Fibroblast of pulmonary artery (primary cell): ENCODE measurements around the gene ALDH8A1.

Experiments used
- DNase-seq: peaks from one replicate; pipeline ENCODE4 v3.0.0-alpha.2; 2010; ENCODE audit warnings: low read depth
- H3K4me3 ChIP-seq: replicated peaks from 2 replicates; pipeline ENCODE4 v1.5.1; 2011; ENCODE audit warnings: low read depth, mild to moderate bottlenecking, control low read depth, low read length, moderate library complexity
- CTCF ChIP-seq: IDR thresholded peaks from 2 replicates; pipeline ENCODE4 v1.5.1; 2011; ENCODE audit warnings: mild to moderate bottlenecking, control low read depth, low read length, inconsistent platforms; ENCODE audit errors: missing control alignments

ALDH8A1 gene

GRCh38 chr6:134932535-134933470, 17.1 kb downstream of the ALDH8A1 start:
- H3K4me3 ChIP-seq: no peak overlapping the region
- no peak for DNase-seq
- no peak for TF ChIP-seq CTCF

- DNase-seq: no peak
- no peak for TF ChIP-seq CTCF
- H3K4me3 ChIP-seq: no peak overlapping the region
Measured at GRCh38 chr6:134932098-134932497, 17.8 kb downstream of the ALDH8A1 start.

GRCh38 chr6:134930463-134930862, 19.4 kb downstream of the ALDH8A1 start:
- peak; percentile 21 for DNase-seq
- no peak overlapping the region for H3K4me3 ChIP-seq
- no peak for TF ChIP-seq CTCF

- TF ChIP-seq CTCF: no peak
- H3K4me3 ChIP-seq: no peak overlapping the region
- no peak for DNase-seq
Measured at GRCh38 chr6:134928151-134928900, 21.6 kb downstream of the ALDH8A1 start.

- TF ChIP-seq CTCF: no peak
- H3K4me3 ChIP-seq: no peak overlapping the region
- DNase-seq: peak; percentile 89
Measured at GRCh38 chr6:134925800-134926199, 24.1 kb downstream of the ALDH8A1 start.

GRCh38 chr6:134921721-134922261, 28.1 kb downstream of the ALDH8A1 start:
- H3K4me3 ChIP-seq: no peak overlapping the region
- DNase-seq: peak; percentile 51
- TF ChIP-seq CTCF: no peak
